HepG2 (cell line): ENCODE measurements around the gene AIDA. TPM values are rescaled to one million over a fixed set of nuclear protein-coding genes. Genes with fewer than 3 reads are reported as not detected.

Source experiments
- ATAC-seq: fragments of 200-7000 bp; cut with Tn5 transposase; 3 replicates; pipeline ENCODE4 v1.9.1; 2020; ENCODE audit warnings: mild to moderate bottlenecking, moderate library complexity
- BruUV-seq: library from RNA; stranded (reverse); fragments of 400-500 nt; replicated peaks from 2 replicates; lab custom pipeline; 2021; lab: Mats Ljungman, UMichigan
- CTCF ChIA-PET: fragments of 300-600 bp; formaldehyde crosslinking; extraction: SDS; loops from one replicate; lab custom pipeline; 2021; ENCODE audit warnings: low total read pairs, inconsistent platforms, low intra/inter-chr PET ratio; lab: Yijun Ruan, JAX
- POLR2A ChIA-PET: fragments of 350-600 bp; sonication (Branson Sonifier 250); formaldehyde crosslinking; loops from one replicate; lab custom pipeline; 2020; ENCODE audit warnings: antibody characterized with exemption, inconsistent platforms; lab: Yijun Ruan, JAX
- DNase-seq: peaks from one replicate; pipeline ENCODE4 v3.0.0-alpha.2; 2015; ENCODE audit warnings: low spot score
- FAIRE-seq: peaks from 3 replicates; lab custom pipeline; 2011; peaks lifted over from hg19 to GRCh38; lab: Jason Lieb, UNC
- H2AFZ ChIP-seq: one replicate; pipeline ENCODE4 v1.6.1; 2011; ENCODE audit warnings: low read length, inconsistent platforms
- H3K27ac ChIP-seq: fragments of 300-600 bp; 3 replicates; pipeline ENCODE4 v1.8.0; 2011; ENCODE audit warnings: mixed run types, mild to moderate bottlenecking, mixed read lengths, low read length, inconsistent platforms; ENCODE audit not compliant: insufficient read depth; ENCODE audit errors: extremely low read length
- H3K27me3 ChIP-seq, 2 experiments: fragments of 200-600 bp in 1 of 2; 2 replicates in 1 of 2; 3 replicates in 1 of 2; pipeline versions ENCODE4 v1.6.0 to v1.8.0; 2011; ENCODE audit warnings: low read length in 2 of 2, mild to moderate bottlenecking in 2 of 2, moderate library complexity in 2 of 2, inconsistent platforms in 1 of 2; ENCODE audit not compliant: insufficient read depth in 2 of 2, control insufficient read depth in 1 of 2
- H3K36me3 ChIP-seq, 2 experiments: fragments of 200-600 bp in 1 of 2; replicated peaks in 1 of 2; 2 replicates in 1 of 2; 3 replicates in 1 of 2; pipeline versions ENCODE4 v1.5.1 to v1.8.0; 2011; ENCODE audit warnings: low read length in 2 of 2, inconsistent platforms in 1 of 2; ENCODE audit not compliant: insufficient read depth in 2 of 2, control insufficient read depth in 1 of 2
- H3K4me1 ChIP-seq: 2 replicates; pipeline ENCODE4 v1.5.1; 2012; ENCODE audit warnings: low read length, inconsistent platforms; ENCODE audit not compliant: insufficient read depth
- H3K4me2 ChIP-seq: 2 replicates; pipeline ENCODE4 v1.6.0; 2011; ENCODE audit warnings: low read depth, low read length, inconsistent platforms
- H3K4me3 ChIP-seq, 3 experiments: fragments of 200-600 bp in 1 of 3; sonication (generic), shearing (Covaris generic) in 1 of 3; replicated peaks in 1 of 3; 2 replicates each; pipeline ENCODE4 v1.5.1; 2011 to 2016; ENCODE audit warnings: low read length in 3 of 3, inconsistent platforms in 2 of 3, low read depth in 2 of 3, mild to moderate bottlenecking in 2 of 3, control low read depth in 1 of 3, mixed read lengths in 1 of 3; ENCODE audit not compliant: insufficient read depth in 1 of 3
- H3K79me2 ChIP-seq: one replicate; pipeline ENCODE4 v1.6.1; 2011; ENCODE audit warnings: low read length, inconsistent platforms; ENCODE audit not compliant: insufficient read depth
- H3K9ac ChIP-seq: 2 replicates; pipeline ENCODE4 v1.6.0; 2011; ENCODE audit warnings: mild to moderate bottlenecking, low read depth, low read length, inconsistent platforms; ENCODE audit not compliant: insufficient read depth
- H3K9me3 ChIP-seq: 2 replicates; pipeline ENCODE4 v1.5.1; 2012; ENCODE audit warnings: mild to moderate bottlenecking, low read length
- H4K20me1 ChIP-seq: 2 replicates; pipeline ENCODE4 v1.6.0; 2011; ENCODE audit warnings: inconsistent platforms, mild to moderate bottlenecking, low read length, moderate library complexity; ENCODE audit not compliant: insufficient read depth
- CAMTA2 ChIP-seq: sonication (generic); formaldehyde crosslinking; IDR thresholded peaks from 2 replicates; pipeline ENCODE4 v1.4.0; 2020; ENCODE audit warnings: mild to moderate bottlenecking, missing genetic modification reagents, borderline replicate concordance
- CENPT ChIP-seq: sonication (generic); formaldehyde crosslinking; IDR thresholded peaks from 2 replicates; pipeline ENCODE4 v1.8.0; 2022; ENCODE audit warnings: low read depth, mild to moderate bottlenecking, moderate library complexity, missing genetic modification reagents
- SMC3 ChIP-seq: IDR thresholded peaks from 2 replicates; pipeline ENCODE4 v1.6.1; 2011; ENCODE audit warnings: low read length, improper control_type of control experiment
- SRSF1 ChIP-seq: fragments of 200-400 bp; formaldehyde crosslinking; optimal IDR thresholded peaks from 2 replicates; pipeline ENCODE3; 2017; ENCODE audit warnings: mild to moderate bottlenecking, low read depth, low read length, moderate library complexity
- ZNF33A ChIP-seq: sonication (generic); formaldehyde crosslinking; IDR thresholded peaks from 2 replicates; pipeline ENCODE4 v1.5.1; 2020; ENCODE audit warnings: missing genetic modification reagents, mild to moderate bottlenecking, moderate library complexity, borderline replicate concordance
- WGBS: methylation state at CpG from one replicate; pipeline ENCODE4 v1.1.6; 2017; ENCODE audit warnings: low lambda C conversion rate; 5-methylcytosine and 5-hydroxymethylcytosine counted together
- in situ Hi-C: cut with HindIII; loops from 2 replicates; pipeline ENCODE4 v1.10.0; 2017; ENCODE audit warnings: low pct_unique_long_range_greater_than_20kb; ENCODE audit not compliant: extremely low pct_ligation_motif_present
- intact Hi-C: fragments of 100-400 bp; cut with micrococcal nuclease; formaldehyde crosslinking; loops from one replicate; pipeline ENCODE4 v1.10.0; 2022; ENCODE audit not compliant: unreplicated experiment
- polyA plus RNA-seq, 8 experiments: library from polyadenylated mRNA; depleted of rRNA in 3 of 8; stranded (reverse) in 7 of 8; unstranded in 1 of 8; fragments of >200 nt; fragmentation: Illumina TruSeq in 4 of 8; extraction: Trizol in 4 of 8; gene quantifications; 2 replicates each; pipeline versions ENCODE4 v1.2.1 to v1.2.3, GENCODE V29; 2011 to 2016; ENCODE audit warnings: low read depth in 4 of 8, missing spikeins in 1 of 8, mixed read lengths in 1 of 8; ENCODE audit not compliant: insufficient read depth in 1 of 8
- total RNA-seq, 5 experiments: library from RNA; depleted of rRNA; stranded (reverse); fragments of >200 nt; fragmentation: Illumina TruSeq; extraction: Trizol; gene quantifications; 2 replicates each; pipeline ENCODE4 v1.2.3, GENCODE V29; 2016; ENCODE audit warnings: low read depth in 1 of 5
- TF ChIP-seq, protein P1 (sequence below): sonication (generic); formaldehyde crosslinking; IDR thresholded peaks from 2 replicates; pipeline ENCODE4 v1.5.1; 2020; ENCODE audit warnings: mild to moderate bottlenecking, missing genetic modification reagents, borderline replicate concordance
- TF ChIP-seq, protein P2 (sequence below): sonication (generic); formaldehyde crosslinking; IDR thresholded peaks from 2 replicates; pipeline ENCODE4 v1.4.0; 2020; ENCODE audit warnings: missing genetic modification reagents

AIDA gene
- total and polyA plus RNA-seq, 2 of the 13 experiments (the other 11 are each of a cell fraction or from before 2014, with no cell fraction given), result 17.5 to 35.4 TPM

DNA sequence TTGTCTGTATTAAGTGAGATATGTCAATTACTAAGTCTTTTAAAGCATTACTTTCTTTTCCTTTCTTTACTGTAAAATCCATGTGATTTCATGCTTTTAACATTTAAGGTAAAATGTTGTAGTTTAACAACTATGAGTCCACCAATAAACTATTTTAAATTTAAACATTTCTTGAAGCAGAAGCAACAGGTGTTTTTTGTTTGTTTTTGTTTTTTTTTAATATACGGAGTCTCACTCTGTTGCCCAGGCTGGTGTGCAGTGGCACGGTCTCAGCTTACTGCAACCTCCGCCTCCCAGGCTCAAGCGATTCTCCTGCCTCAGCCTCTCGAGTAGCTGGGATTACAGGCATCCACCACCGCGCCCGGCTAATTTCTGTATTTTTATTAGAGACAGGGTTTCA lies 15.6 kb downstream of the AIDA start (continued):
- TF ChIP-seq CENPT (CRISPR knock-in tag), result no peak
- TF ChIP-seq, protein P1, sequence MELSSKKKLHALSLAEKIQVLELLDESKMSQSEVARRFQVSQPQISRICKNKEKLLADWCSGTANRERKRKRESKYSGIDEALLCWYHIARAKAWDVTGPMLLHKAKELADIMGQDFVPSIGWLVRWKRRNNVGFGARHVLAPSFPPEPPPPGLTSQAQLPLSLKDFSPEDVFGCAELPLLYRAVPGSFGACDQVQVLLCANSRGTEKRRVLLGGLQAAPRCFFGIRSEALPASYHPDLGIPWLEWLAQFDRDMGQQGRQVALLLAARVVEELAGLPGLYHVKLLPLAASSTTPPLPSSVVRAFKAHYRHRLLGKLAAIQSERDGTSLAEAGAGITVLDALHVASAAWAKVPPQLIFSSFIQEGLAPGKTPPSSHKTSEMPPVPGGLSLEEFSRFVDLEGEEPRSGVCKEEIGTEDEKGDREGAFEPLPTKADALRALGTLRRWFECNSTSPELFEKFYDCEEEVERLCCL (CRISPR knock-in tag), result no peak
- no peak for TF ChIP-seq SMC3

DNA sequence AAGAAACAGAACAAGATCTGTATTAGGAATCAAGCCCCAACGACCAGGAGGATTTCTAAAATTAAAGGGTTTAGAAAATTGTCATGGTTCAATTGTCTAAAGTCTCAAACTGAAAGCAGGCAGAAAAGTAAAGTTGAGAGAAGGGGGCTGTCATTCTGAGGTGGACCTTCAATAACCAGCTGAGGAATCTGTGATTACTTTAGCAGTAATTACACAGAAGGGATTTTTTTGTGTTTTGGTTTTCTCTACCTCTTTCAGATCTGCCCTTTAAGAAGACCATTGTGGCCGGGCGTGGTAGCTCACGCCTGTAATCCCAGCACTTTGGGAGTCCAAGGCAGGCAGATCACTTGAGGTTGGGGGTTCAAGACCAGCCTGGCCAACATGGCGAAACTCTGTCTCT lies 17.4 kb downstream of the AIDA start:
- WGBS, result 91% methylated on average over 5 of the region's 5 CpGs
- peaks cover 3 to 18% of the 10 kb centered on the region in 2 experiments; a peak in 3 of 5 replicates for H3K36me3 ChIP-seq
- no peak overlapping the region for H2AFZ ChIP-seq
- ChIA-PET POLR2A (interaction anchor here (0.6 kb wide), 1 partner anchor 1359 kb away, joined by 3 read pairs; no protein-coding TSS in a partner anchor), CTCF (no interaction called here)
- DNase-seq (no peak), FAIRE-seq (no peak)
- BruUV-seq, result no TSS peak
- no peaks in the 10 kb centered on the region for H4K20me1 ChIP-seq
- no peaks in the 10 kb centered on the region for H3K4me1 ChIP-seq
- H3K79me2 ChIP-seq, result peaks cover 2% of the 10 kb centered on the region
- H3K4me2 ChIP-seq, result no peak overlapping the region
- TF ChIP-seq SRSF1, result no peak
- no peak for TF ChIP-seq ZNF33A
- TF ChIP-seq CAMTA2 (CRISPR knock-in tag), result no peak
- TF ChIP-seq, protein P2, sequence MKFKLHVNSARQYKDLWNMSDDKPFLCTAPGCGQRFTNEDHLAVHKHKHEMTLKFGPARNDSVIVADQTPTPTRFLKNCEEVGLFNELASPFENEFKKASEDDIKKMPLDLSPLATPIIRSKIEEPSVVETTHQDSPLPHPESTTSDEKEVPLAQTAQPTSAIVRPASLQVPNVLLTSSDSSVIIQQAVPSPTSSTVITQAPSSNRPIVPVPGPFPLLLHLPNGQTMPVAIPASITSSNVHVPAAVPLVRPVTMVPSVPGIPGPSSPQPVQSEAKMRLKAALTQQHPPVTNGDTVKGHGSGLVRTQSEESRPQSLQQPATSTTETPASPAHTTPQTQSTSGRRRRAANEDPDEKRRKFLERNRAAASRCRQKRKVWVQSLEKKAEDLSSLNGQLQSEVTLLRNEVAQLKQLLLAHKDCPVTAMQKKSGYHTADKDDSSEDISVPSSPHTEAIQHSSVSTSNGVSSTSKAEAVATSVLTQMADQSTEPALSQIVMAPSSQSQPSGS (CRISPR knock-in tag), result no peak
- TF ChIP-seq, all 625 proteins: peak for 0
- Histone ChIP-seq H3K4me3 (no peak overlapping the region), H3K27me3 (no peaks in the 10 kb centered on the region), H3K9me3 (no peaks in the 10 kb centered on the region), H3K9ac (no peak overlapping the region), H3K27ac (no peak overlapping the region)
- ATAC-seq, result no peak
- in situ Hi-C loops (no loop called here), intact Hi-C loops (no loop called here)
